Embryonic facial prominence (tissue), 1 donor: ENCODE data around the gene CIRBP.

Experiments used
- DNase-seq: peaks from one replicate; pipeline ENCODE4 v3.0.0-alpha.2; 2016; ENCODE audit errors: extremely low spot score

CIRBP gene

GRCh38 chr19:1230783-1231489 is 38.2 kb upstream of the CIRBP start:
- no peak for DNase-seq

GRCh38 chr19:1231729-1232637 is 37.1 kb upstream of the CIRBP start:
- DNase-seq, result no peak

DNA sequence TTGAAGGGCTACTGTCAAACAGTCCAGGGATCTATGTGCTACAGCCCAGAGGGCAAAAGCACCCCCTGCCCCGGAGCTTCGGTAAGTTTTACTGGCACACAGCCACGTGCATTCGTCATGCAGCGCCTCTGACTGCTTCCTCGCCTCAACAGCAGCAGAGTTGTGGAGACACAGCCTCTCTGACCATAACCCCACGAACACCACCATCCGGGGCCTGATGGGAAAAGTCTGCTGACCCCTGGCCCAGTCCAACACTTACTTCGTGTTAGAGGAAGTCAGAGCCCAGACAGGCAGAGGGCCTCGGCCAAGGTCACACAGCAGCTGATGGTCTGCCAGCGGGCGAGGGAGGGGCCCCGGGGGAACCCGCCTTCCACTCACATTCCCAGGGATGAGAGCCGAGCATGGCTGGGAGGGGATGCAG is 36.5 kb upstream of the CIRBP start:
- no peak for DNase-seq

GRCh38 chr19:1233115-1233667 is 35.9 kb upstream of the CIRBP start:
- no peak for DNase-seq

- no peak for DNase-seq
Measured at GRCh38 chr19:1234051-1234954, 34.8 kb upstream of the CIRBP start.

- no peak for DNase-seq
Measured at GRCh38 chr19:1234955-1235380, 34.2 kb upstream of the CIRBP start.

- DNase-seq, result no peak
Measured at GRCh38 chr19:1235625-1236538, 33.2 kb upstream of the CIRBP start.

GRCh38 chr19:1236576-1236975 is 32.6 kb upstream of the CIRBP start:
- no peak for DNase-seq

DNA sequence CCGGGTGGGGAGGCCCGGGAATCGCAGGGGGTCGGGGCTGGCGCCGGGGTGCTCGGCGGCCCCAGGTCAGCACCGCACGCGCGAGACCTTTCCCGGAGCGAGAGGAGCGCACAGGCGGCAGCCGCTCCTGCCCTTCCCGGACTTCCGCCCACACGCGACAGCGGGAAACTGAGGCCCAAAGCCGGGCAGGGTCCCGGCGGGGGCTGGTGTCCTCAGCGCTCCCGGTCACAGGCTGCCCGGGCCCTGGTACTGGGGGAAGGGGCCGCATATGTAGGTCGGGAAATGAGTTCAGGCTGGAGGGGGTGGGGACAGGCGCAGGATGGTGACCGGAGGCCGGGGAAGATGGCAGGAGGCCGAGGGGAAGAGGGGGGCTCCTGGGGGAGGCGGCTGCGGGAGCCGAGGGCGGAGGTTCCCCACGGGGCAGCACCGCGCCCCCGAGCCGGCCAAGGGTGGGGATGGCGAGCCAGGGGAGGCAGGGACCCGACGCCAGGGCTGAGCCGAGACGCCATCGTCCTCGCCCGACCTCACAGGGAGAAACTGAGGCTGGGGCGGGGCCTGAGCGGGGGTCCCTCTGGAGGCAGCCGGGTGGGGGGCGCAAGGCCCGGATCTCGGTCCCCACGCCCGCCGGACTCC is 32.0 kb upstream of the CIRBP start:
- DNase-seq, result no peak

GRCh38 chr19:1237754-1238368 is 31.3 kb upstream of the CIRBP start, which contains the start of gene CBARP:
TSS of gene CBARP (minus strand) at chr19:1238005. CDS start at chr19:1236100, 1,905 bp downstream.
- DNase-seq, result no peak

DNA sequence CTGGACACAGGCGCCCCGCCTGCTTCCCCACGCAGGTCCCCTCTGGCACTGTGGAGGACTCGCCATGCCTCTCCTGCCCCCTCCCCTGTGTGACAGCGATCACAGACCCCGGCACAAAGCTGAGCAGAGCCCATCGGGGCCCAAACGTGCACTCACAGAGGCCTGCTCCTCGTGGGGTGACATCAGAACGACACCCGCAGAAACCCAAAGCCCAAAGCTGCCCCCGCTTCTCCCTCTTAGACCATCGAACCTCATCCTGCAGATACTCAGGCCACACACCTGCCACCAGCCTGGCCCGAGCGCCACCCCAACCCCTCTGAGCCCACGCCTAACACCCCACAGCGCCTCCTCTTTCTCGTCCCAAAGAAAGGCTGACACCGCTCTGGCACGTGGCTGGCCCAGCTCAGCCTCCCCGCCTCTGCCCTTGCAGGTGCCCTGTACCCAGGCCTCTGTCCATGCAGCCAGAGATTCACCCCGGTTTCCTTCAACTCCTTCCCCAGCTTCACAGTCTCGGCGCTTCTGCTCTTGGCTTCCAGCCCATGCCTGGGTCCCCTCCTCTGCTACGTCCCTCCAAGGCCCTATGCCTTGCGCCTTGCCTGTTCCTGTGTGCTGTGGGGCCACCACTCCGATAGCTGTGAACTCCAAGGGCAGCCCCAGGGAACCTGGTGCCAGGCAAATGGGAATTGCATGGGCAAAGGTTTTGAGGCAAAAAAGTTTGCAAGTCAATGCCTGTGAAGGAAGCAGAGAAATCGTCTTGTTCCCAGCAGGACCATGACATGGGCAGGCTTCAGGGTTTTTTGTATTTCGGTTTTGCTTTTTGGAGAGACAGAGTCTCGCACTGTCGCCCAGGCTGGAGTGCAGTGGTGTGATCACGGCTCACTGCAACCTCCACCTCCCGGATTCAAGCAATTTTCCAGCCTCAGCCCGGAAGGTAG is 30.5 kb upstream of the CIRBP start:
- DNase-seq, result no peak

DNA sequence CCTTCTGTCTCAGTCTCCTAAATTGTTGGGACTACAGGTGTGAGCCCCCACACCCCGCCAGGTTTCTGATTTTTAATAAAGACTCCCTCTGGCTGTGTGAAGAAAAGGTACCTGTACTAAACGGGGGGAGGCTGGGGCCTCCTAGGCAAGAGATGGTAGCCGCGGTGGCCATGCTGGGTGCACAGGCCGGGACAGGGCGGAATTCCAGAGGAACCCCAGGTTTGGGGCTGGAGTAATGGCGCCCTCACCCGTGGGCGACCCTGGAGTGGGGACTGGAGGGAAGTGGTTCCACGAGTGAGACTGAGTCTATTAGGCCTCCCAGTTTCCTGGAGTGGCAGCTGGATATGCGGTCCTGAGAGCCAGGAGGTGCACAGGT is 29.7 kb upstream of the CIRBP start:
- no peak for DNase-seq

DNA sequence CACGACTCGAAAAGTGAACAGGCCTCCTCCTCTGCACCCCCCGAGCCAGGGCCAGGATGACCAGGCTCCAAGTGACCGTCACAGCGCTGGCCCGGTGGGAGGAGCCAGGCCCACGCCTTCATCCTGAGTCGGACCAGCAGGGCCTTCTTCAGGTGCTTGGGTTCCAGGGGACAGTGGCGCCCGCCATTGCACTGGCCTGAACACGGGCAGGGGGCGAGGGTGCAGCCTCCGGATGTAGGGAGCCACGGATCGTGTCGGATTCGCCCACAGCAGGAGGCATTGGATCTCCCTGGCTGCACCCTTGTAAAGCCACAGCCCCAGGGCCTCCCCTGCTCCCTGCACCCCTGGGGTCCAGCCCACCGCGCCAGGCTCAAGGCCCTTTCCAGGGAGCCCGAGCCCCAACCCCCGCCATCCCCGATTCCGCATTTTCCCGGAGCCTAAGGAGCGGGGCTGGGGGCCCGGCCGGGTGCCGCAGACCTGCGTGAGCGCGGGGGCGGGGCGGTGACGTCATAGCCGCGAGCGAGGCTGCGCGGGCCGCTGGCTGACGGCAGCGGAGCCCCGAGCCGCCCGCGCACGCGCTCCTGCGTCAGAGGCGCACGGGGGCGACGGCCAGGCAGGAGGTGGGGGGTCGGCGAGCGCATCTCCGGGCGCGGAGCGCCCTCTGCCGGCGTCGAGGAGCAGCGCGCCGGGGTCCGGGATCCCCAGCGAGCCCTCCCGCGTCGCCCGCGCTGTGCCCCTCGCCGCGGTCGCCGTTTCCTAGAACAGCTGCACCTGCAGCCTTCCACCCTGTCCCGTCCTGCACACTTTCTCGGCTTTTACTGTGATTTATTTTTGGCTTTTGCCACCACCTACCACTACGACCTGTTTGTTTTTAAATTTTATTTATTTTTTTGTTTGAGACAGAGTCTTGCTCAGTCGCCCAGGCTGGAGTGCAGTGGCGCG is 29.1 kb upstream of the CIRBP start:
- peak; percentile 81 for DNase-seq

DNA sequence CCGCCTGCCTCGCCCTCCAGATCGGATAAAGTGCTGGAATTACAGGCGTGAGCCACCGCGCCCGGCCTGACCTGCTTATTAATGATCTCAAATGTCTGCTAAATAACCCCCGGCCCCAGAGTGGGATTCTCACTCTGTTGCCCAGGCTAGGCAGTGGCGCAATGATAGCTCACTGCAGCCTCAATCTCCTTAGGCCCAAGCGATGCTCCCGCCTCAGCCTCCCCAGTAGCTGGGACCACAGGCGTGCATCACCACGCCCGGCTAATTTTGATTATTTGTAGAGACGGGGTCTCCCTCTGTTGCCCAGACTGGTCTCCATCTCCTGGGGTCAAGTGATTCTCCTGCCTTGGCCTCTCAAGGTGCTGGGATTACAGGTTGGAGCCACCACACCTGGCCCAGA is 28.2 kb upstream of the CIRBP start:
- DNase-seq, result no peak

DNA sequence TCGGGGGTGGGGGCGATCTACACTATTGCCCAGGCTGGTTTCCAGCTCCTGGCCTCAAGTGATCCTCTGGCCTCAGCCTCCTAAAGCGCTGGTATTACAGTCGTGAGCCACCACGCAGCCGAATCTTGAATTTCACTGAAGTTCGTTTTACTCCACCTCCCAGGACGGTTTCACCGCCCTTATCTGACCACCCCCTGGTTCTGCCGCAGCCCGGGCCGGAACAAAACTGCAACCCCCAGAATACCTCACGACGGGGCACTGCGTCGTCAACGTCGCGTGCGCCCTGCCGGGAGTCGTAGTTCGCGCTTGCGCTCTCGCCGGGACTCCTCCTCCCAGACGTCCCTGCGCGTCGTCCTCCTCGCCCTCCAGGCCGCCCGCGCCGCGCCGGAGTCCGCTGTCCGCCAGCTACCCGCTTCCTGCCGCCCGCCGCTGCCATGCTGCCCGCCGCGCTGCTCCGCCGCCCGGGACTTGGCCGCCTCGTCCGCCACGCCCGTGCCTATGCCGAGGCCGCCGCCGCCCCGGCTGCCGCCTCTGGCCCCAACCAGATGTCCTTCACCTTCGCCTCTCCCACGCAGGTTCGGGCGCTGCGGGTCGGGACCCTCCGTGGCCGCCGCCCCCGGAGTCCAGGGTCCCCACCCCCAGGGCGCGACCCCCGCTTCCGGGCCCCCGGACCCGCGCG is 27.6 kb upstream of the CIRBP start, which contains the start of gene ATP5F1D:
Gene ATP5F1D, plus strand, starts transcription at position 335 of the 679 bp plus-strand sequence. Its CDS starts 100 bp downstream, at position 435.
- peak; percentile 79 for DNase-seq
